ENCODE results near the gene LPCAT1.

Gene LPCAT1

DNA sequence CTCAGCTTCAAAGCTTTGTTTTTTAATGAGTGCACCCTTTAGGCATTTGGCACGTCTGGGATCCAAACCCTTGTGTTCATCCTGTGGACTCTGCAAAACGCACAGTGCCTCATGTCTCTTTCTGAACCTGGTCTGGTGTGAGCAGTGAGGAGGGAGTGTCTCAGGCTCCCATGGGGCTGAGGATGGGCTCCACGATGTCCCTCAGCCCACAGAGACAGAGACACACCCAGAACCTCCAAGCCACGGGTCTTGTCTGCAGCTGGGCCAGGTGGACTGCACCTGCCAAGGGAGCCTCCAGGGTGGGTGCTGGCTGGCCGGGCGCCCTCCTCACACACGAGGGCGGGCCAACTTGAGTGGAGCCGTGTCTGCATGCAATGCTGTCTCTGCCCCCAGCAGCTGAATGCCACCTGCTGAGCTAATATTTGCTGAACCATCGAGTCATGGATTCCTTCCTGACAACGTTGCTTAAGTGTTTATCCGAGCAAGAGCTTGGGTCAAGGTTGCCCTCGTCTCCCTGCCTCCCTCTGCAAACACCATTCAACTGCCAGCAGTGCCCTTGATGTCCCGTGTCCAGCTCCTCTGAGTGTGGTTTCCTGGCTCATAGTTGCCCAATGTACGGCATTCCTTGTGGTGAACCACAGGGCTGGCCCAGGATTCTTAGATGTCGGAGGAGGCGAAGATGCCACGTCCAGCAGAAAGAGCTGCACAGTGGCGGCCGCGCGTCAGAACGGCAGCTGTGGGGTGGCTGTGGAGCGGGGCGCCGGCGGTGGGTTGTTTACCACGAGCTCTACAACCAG lies 31.4 kb upstream of the LPCAT1 start:
- DNase-seq, result peak; percentile 35

GRCh38 chr5:1554410-1554967 lies 30.7 kb upstream of the LPCAT1 start:
- no peak for DNase-seq

DNA sequence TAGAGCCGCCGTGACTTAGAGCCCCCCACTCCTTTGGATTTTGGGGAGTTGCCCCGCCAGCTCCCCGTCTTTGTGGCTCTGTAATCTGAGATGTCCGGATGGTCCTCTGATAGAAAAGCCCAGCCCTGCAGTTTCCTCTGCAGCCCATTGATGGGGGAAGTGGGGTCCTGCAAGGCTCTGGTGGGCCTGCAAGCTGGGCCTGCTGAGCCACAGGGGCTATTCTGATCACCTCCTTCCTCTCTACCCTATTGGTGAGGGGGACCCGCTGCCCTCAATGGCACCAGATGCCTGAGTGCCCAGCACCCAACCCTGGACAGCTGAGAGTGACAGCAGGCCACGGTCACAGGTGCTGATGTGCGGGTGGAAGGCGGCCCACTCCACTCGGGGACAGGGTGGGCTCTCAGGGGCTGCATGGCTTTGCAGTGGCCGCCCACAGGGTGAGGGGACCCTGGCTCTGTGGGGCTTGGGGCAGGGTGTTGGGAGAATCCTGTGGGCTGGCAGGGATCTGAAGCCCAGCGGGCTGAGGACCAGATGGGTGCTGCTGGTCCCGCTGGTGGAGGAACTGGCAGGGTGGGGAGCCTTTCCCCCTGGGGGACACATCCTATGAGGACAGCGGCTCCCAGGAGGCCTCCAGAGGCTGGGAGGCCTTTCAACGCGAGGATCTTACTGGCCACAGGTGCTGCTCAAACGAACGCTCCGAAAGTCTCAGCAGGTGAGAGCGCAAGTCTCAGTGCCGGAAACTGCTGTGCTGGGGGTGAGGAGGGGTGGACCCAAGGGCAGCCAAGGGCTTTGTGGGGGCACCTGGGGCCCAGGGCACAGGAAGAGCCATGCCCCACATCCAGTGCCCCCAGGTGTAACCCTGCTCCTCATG lies 30.0 kb upstream of the LPCAT1 start:
- DNase-seq, result no peak

- no peak for DNase-seq
Observed at GRCh38 chr5:1552521-1553255, 28.9 kb upstream of the LPCAT1 start.

DNA sequence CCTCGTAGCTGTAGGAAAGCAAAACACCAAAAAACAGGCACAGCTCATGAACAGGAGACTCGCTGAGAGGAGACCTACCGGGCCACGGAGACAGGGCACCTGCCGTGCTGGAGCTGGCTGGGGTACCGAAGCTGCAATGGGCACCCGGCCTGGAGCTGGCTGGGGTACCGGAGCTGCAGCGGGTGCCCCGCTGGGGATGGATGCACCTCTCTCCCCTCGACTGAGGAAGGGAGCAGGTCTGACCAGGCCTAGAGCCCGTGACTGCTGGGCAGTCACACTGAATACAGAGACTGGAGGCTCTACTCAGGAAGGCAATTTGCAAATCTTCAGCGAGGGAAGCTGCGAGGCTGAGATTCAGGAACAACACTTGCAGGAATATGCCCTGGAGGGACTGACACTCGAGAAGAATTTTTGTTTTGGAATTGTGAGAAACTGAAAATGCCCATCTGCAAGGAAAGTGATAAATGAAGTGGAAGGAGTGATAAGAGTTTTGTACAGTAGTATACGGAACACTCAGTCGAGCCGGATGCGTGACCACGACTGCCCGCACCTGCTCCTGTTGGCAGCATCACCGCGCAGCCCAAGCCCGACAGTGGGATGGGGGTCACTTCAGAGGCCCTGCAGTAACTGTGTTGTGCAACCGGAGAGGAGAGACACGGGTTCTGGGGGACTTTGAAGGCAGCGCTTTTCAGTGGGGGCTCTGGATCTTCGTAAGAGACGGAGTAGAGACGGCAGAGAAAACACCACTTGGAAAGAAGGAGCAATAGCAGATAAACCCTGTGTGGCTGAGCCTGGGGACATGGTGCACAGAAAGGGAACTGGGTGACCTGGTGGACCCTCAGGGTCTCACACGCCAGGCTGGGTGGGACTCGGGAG lies 27.9 kb upstream of the LPCAT1 start:
- DNase-seq, result no peak

DNA sequence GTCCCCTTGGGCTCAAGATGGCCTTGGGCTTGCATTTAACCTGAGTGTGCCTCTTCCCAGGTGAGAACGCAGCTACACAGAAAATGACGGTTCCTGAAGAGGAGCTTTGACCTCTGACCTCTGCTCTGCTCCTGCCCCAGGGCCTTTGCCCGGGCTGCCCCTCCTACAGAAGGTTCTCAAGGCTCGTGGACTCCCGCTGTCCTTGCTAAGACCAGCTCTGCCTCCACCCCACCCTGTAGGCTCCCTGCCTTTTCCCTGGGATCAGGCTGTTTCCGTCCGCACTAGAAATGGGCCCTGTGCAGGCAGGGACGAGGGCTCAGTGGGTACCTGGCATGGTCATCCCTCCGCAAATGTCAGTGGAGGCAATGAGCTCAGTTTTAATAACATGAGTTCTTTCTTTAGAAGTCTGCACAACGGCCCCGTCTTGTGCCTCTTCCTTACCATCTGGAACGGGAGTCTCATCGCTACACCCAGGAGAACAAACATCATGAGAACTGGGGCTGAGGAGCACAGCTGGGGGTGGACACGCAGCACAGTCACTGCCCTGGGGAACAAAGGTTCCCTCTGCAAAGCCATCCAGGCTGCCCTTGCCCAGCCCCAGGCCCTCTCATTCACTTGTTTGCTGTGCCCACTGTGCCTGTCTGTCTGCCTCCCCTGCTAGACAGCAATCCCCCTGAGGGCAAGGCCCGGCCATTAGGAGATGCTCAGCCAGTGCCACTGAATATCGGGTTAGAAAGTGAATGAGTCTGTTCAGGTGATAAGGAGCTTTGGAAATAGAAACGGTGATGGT lies 26.7 kb upstream of the LPCAT1 start:
- DNase-seq, result no peak

DNA sequence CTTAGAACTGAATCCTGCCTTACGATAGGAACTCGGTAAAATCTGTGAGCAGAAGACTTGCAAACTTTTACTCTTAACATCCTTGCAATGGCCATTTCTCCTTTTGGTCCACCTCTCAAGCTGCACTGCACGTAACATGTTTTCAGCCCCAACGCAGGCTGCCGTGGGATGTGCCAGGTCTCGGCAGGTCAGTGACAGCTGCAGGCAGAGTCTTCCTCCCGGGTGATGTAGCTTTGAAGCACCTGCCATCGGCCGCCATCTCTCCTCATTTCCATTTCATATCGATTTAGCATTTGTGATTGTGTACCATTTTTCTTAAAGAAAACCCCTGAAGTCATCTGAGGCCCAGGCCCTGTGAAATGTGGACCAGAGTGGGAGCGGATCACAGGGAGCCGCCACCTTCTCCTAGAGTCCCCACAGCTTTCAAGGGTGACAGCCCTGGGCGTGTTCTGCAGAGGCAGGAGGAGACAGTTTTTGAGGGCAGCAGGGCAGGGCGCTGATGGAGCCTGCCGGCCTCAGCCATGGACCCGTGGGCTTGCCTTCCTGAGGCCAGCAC lies 25.8 kb upstream of the LPCAT1 start:
- DNase-seq, result no peak

GRCh38 chr5:1548702-1549474 lies 25.1 kb upstream of the LPCAT1 start:
- no peak for DNase-seq

DNA sequence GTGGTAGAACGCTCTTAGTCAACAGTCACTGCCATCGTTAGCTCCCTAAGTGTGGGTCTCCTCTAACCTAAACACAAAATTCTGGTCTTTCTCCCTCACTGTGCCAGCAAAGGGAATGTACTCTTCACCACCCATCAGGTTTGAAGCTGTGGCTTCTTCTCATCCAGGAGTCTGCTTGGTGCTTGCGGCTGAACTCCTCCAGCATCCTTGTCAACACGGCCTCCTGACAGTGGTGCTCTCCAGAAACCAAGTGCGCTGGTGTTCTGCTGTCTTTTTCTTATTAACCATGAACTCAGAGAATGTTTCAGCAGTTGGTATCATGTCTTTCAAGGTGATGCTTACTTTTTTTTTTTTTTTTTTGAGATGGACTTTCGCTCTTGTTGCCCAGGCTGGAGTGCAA lies 23.9 kb upstream of the LPCAT1 start:
- DNase-seq, result no peak

DNA sequence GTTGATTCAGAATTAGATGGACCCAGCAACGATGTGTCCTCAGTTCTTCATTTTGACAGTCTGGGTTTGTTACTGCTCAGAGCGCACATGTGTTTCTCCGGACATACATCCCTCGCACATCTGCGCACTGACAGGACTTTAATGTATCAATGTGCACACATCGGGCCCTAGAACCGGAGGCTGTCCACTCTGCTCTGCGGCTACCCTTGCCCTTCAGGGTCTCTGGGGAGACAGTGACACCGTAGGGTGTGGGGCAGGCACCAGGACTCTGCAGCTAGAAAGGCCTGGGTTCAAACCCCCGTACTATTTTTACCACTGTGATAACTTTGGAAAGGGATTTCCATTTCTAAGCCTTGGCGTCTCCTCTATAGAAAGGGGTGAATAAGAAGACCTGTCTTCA lies 23.5 kb upstream of the LPCAT1 start:
- DNase-seq, result no peak

DNA sequence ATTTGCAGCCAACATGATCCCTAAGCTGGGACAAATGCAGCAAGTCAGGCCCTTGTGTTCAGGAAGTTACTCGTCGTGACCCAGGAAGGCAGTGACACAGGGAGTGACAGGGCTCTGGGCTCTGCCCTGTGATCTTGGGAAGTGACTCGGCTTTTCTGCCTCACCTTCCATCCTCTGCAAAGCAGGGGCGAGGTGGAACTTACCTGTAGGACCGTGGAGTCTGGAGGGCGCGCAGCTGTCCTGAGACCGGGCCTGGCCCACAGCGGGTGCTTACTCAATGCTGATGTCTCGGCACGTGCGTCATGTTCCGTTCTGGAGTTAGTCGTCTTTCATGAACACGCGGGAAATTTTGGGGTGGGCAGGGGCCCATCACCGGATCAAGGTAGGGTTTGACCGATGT lies 22.8 kb upstream of the LPCAT1 start:
- no peak for DNase-seq

- no peak for DNase-seq
Observed at GRCh38 chr5:1545805-1546355, 22.1 kb upstream of the LPCAT1 start.

DNA sequence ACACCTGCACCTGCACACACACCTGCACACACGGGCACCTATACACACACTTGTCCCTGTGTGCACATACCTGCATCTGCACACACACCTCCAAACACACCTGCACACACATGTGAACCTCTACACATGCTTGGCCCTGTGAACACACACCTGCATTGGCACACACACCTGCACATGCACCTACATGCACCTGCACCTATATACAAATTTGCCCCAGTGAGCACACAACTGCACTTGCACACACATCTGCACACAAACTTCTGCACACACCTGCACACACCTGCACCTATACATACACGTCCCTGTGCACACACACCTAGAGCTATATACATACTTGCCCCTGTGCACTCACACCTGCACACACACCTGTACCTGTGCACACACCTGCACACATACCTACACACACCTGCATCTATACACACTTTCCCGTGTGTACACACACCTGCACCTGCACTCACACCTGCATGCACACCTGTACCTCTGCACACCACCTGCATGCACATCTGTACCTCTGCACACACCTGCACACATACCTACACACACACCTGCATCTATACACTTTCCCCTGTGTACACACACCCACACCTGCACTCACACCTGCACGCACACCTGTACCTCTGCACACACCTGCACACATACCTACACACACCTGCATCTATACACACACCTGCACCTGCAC lies 21.5 kb upstream of the LPCAT1 start:
- DNase-seq, result no peak

DNA sequence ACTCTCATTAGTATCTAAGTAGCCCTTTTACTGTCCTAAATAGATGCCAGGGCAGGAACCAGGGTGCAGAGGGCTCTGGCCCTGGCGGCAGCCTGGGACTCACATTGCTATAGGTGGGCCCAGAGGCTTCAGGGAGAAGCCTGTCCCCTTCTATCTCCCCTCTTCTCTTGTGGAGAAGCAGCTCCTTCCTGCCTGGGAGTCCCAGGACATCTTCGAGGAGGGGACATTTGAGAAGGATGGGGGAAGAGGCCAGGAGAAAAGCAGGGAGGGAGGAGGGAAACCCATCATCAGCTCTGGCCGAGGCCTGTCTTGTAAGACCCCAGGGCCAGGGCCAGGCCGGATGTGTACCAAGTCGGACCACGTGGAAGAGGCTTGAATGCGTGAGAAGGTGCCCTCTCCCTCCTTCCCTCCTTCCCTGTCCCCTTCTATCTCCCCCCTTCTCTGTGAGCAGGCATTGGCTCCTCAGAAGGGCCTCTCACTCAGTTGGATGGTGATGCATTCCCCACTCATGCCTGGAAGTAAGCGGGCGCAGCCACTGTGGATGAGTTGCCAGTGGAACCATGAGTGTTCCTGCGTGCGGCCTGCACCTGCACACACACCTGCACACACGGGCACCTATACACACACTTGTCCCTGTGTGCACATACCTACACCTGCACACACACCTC lies 20.7 kb upstream of the LPCAT1 start:
- no peak for DNase-seq

GRCh38 chr5:1543398-1544293 lies 19.9 kb upstream of the LPCAT1 start:
- DNase-seq, result no peak

DNA sequence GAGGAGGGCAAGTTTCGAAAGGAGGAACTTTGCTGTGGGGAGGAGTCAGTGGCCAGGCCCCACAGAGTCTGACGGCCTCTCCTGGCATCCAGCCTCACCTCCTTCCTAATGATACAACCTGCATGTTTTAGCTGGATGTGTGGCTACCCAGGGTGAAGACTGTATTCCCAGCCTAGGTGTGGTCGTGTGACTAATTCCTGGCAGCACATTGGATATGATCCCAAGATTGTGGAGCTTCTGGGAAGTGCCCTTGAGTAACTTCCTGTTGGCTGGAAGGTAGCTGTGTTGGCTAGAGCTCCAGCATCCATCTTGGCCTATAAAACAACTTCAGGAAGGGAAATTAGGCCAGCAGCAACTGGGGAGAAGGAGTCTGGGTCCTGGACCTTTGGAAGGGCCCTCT lies 19.0 kb upstream of the LPCAT1 start:
- DNase-seq, result peak; percentile 38

DNA sequence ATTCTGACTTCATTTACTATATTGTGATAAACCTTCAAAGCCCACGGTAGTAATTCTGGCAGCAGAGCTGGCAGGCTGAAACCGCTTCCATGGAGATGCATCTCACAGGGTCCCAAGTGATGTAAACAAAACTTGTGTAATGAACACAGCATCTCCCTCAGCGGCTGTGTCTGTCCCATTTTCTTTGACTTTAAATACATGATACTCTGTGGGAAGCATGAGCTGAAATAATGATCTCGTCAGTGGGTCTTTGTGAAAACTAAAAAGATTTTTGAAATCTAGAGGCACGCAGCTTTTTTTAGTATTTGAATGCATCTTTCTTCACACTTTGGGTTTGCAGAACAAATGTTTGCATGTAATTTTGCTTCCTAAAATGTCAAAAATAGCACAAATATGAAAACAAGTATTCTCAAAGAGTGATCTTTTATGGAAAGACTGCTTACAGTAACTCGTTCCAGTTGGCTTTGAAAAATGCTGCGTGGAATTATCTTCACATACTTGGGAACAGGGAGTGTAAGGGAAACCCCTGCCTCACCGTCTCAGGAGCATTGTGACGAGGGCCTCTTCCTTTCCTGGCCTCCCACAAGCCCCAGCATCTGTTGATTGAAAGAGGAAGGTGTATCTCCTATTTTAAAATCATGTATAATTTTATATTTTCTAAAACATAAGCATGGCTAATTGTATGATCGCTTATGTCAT lies 18.1 kb upstream of the LPCAT1 start:
- DNase-seq, result no peak
